H1 (cell line): ENCODE results near the gene SLC38A10. TPM values are rescaled to one million over a fixed set of nuclear protein-coding genes. Genes with fewer than 3 reads are reported as not detected.

Source experiments
- CTCF ChIA-PET: fragments of 300-600 bp; sonication (Branson Sonifier 250); formaldehyde crosslinking; loops from one replicate; lab custom pipeline; 2021; ENCODE audit not compliant: partially characterized antibody; lab: Charles Lee
- POLR2A ChIA-PET: fragments of 300-600 bp; sonication (Branson Sonifier 250); formaldehyde crosslinking; loops from one replicate; lab custom pipeline; 2021; ENCODE audit warnings: inconsistent platforms; ENCODE audit not compliant: partially characterized antibody; lab: Charles Lee
- DNase-seq, 2 experiments: peaks; one replicate each; pipeline versions ENCODE4 v3.0.0 to v3.0.0-alpha.2; 2010 to 2022; ENCODE audit warnings: low spot score in 2 of 2, low read depth in 1 of 2, mixed read lengths in 1 of 2
- FAIRE-seq: peaks from 2 replicates; lab custom pipeline; 2011; peaks lifted over from hg19 to GRCh38; lab: Jason Lieb, UNC
- H2AFZ ChIP-seq: 2 replicates; pipeline ENCODE4 v1.8.1; 2012; ENCODE audit warnings: low read length, inconsistent platforms
- H2AK5ac ChIP-seq: 2 replicates; pipeline ENCODE4 v1.6.1; 2013; ENCODE audit warnings: low read depth, low read length
- H2BK120ac ChIP-seq: replicated peaks from 2 replicates; pipeline ENCODE3; 2013; ENCODE audit warnings: low read depth, low read length, inconsistent platforms
- H2BK12ac ChIP-seq: 2 replicates; pipeline ENCODE4 v1.6.1; 2013; ENCODE audit warnings: low read depth, low read length
- H2BK15ac ChIP-seq: 2 replicates; pipeline ENCODE4 v1.6.1; 2013; ENCODE audit warnings: low read length
- H2BK20ac ChIP-seq: 2 replicates; pipeline ENCODE4 v1.6.1; 2013; ENCODE audit warnings: low read length
- H2BK5ac ChIP-seq: 2 replicates; pipeline ENCODE4 v1.6.1; 2013; ENCODE audit warnings: low read depth, low read length
- H3K14ac ChIP-seq: 2 replicates; pipeline ENCODE4 v1.6.1; 2013; ENCODE audit warnings: inconsistent platforms; ENCODE audit not compliant: insufficient read length
- H3K18ac ChIP-seq: 2 replicates; pipeline ENCODE4 v1.6.1; 2013; ENCODE audit warnings: low read length; ENCODE audit errors: extremely low read depth
- H3K23ac ChIP-seq: 2 replicates; pipeline ENCODE4 v1.6.1; 2013; ENCODE audit warnings: inconsistent platforms; ENCODE audit not compliant: insufficient read length
- H3K23me2 ChIP-seq: 2 replicates; pipeline ENCODE4 v1.6.1; 2013; ENCODE audit warnings: low read depth, low read length
- H3K27ac ChIP-seq: 2 replicates; pipeline ENCODE4 v1.6.1; 2011; ENCODE audit warnings: low read depth, low read length, inconsistent platforms
- H3K27me3 ChIP-seq, 4 experiments: replicated peaks in 1 of 4; 1 replicate in 1 of 4; 2 replicates in 3 of 4; pipeline versions ENCODE4 v1.6.1 to v1.8.1; 2011 to 2013; ENCODE audit warnings: low read length in 3 of 4, mild to moderate bottlenecking in 3 of 4, inconsistent platforms in 2 of 4, mixed read lengths in 2 of 4, moderate library complexity in 1 of 4; ENCODE audit not compliant: control insufficient read depth in 3 of 4, insufficient read depth in 3 of 4; ENCODE audit errors: extremely low read depth in 1 of 4
- H3K36me3 ChIP-seq, 4 experiments: 2 replicates each; pipeline versions ENCODE4 v1.6.1 to v1.8.1; 2011 to 2013; ENCODE audit warnings: mild to moderate bottlenecking in 4 of 4, low read length in 3 of 4, moderate library complexity in 2 of 4, control low read depth in 1 of 4, inconsistent platforms in 1 of 4; ENCODE audit not compliant: insufficient read depth in 4 of 4, control insufficient read depth in 2 of 4
- H3K4ac ChIP-seq: replicated peaks from 2 replicates; pipeline ENCODE3; 2013; ENCODE audit warnings: low read length, low read depth, mixed read lengths, inconsistent platforms; ENCODE audit not compliant: insufficient read length
- H3K4me1 ChIP-seq, 4 experiments: replicated peaks in 1 of 4; 1 replicate in 1 of 4; 2 replicates in 3 of 4; pipeline versions ENCODE4 v1.6.1 to v1.8.1; 2011 to 2013; ENCODE audit warnings: low read length in 3 of 4, inconsistent platforms in 2 of 4, mixed read lengths in 1 of 4; ENCODE audit not compliant: insufficient read depth in 4 of 4, control insufficient read depth in 3 of 4
- H3K4me2 ChIP-seq, 2 experiments: 2 replicates each; pipeline versions ENCODE4 v1.6.1 to v1.8.1; 2011 to 2013; ENCODE audit warnings: low read depth in 2 of 2, low read length in 2 of 2, control low read depth in 1 of 2, inconsistent platforms in 1 of 2, mild to moderate bottlenecking in 1 of 2; ENCODE audit not compliant: insufficient read depth in 1 of 2
- H3K4me3 ChIP-seq, 4 experiments: fragments of 200-600, 300-600 bp in 1 of 4; sonication (generic), shearing (Covaris generic), sonication (Bioruptor Twin) in 1 of 4; 2 replicates each; pipeline versions ENCODE4 v1.5.1 to v1.8.1; 2011 to 2016; ENCODE audit warnings: low read length in 4 of 4, low read depth in 3 of 4, control low read depth in 2 of 4, inconsistent platforms in 2 of 4, mild to moderate bottlenecking in 2 of 4, mixed read lengths in 1 of 4, moderate library complexity in 1 of 4; ENCODE audit not compliant: insufficient read depth in 2 of 4; ENCODE audit errors: extremely low read depth in 1 of 4
- H3K56ac ChIP-seq: replicated peaks from 2 replicates; pipeline ENCODE3; 2013; ENCODE audit warnings: low read depth, mild to moderate bottlenecking, mixed read lengths, low read length, inconsistent platforms; ENCODE audit not compliant: insufficient read length
- H3K79me1 ChIP-seq: 2 replicates; pipeline ENCODE4 v1.6.1; 2013; ENCODE audit warnings: low read depth, low read length, control low read depth
- H3K79me2 ChIP-seq, 2 experiments: 2 replicates each; pipeline versions ENCODE4 v1.6.1 to v1.8.1; 2012 to 2013; ENCODE audit warnings: low read length in 2 of 2, mild to moderate bottlenecking in 2 of 2, inconsistent platforms in 1 of 2; ENCODE audit not compliant: insufficient read depth in 2 of 2, control insufficient read depth in 1 of 2
- H3K9ac ChIP-seq, 4 experiments: replicated peaks in 1 of 4; 1 replicate in 1 of 4; 2 replicates in 3 of 4; pipeline versions ENCODE4 v1.6.1 to v1.8.1; 2011 to 2013; ENCODE audit warnings: low read depth in 3 of 4, low read length in 3 of 4, control low read depth in 2 of 4, mild to moderate bottlenecking in 2 of 4, moderate library complexity in 2 of 4, inconsistent platforms in 1 of 4; ENCODE audit errors: extremely low read depth in 1 of 4
- H3K9me3 ChIP-seq, 2 experiments: 2 replicates each; pipeline versions ENCODE4 v1.6.1 to v1.8.1; 2012 to 2013; ENCODE audit warnings: mild to moderate bottlenecking in 2 of 2, moderate library complexity in 2 of 2, control low read depth in 1 of 2, inconsistent platforms in 1 of 2, low read depth in 1 of 2, low read length in 1 of 2, mixed read lengths in 1 of 2; ENCODE audit not compliant: insufficient read depth in 2 of 2
- H4K20me1 ChIP-seq, 2 experiments: replicated peaks in 1 of 2; 2 replicates each; pipeline versions ENCODE3 to v1.8.1; 2011 to 2013; ENCODE audit warnings: inconsistent platforms in 2 of 2, low read length in 2 of 2, mild to moderate bottlenecking in 1 of 2; ENCODE audit not compliant: insufficient read depth in 2 of 2, control insufficient read depth in 1 of 2
- H4K5ac ChIP-seq: 2 replicates; pipeline ENCODE4 v1.6.1; 2013; ENCODE audit warnings: low read length, low read depth, mixed read lengths, inconsistent platforms; ENCODE audit not compliant: insufficient read length
- H4K8ac ChIP-seq: 2 replicates; pipeline ENCODE4 v1.8.0; 2013; ENCODE audit warnings: mild to moderate bottlenecking, moderate library complexity, low read length, inconsistent platforms; ENCODE audit not compliant: insufficient read depth; ENCODE audit errors: extremely low read depth
- H4K91ac ChIP-seq: replicated peaks from 2 replicates; pipeline ENCODE3; 2013; ENCODE audit warnings: low read length, mixed read lengths, inconsistent platforms; ENCODE audit not compliant: insufficient read length
- ASH2L ChIP-seq: fragments of 200-600, 300-600 bp; sonication (generic); IDR thresholded peaks from one replicate; pipeline ENCODE4 v1.7.1; 2017; ENCODE audit warnings: low read length
- BACH1 ChIP-seq: IDR thresholded peaks from 2 replicates; pipeline ENCODE4 v1.6.1; 2012; ENCODE audit warnings: low read length, improper control_type of control experiment
- EGR1 ChIP-seq: IDR thresholded peaks from 2 replicates; pipeline ENCODE4 v1.6.1; 2011; ENCODE audit warnings: low read depth, low read length, borderline replicate concordance
- FOSL1 ChIP-seq: IDR thresholded peaks from 2 replicates; pipeline ENCODE4 v1.6.1; 2011; ENCODE audit warnings: mild to moderate bottlenecking, low read depth, low read length, moderate library complexity; ENCODE audit not compliant: insufficient read depth
- GTF2F1 ChIP-seq: IDR thresholded peaks from 2 replicates; pipeline ENCODE4 v1.6.1; 2012; ENCODE audit warnings: low read depth, low read length, improper control_type of control experiment, borderline replicate concordance
- HDAC2 ChIP-seq, 2 experiments: fragments of 300-600 bp in 1 of 2; sonication (generic) in 1 of 2; IDR thresholded peaks; 2 replicates each; pipeline ENCODE4 v1.6.1; 2011 to 2012; ENCODE audit warnings: low read depth in 2 of 2, low read length in 2 of 2, mild to moderate bottlenecking in 2 of 2, moderate library complexity in 2 of 2, borderline replicate concordance in 1 of 2, inconsistent platforms in 1 of 2
- HDAC6 ChIP-seq: IDR thresholded peaks from one replicate; pipeline ENCODE4 v1.7.1; 2012; ENCODE audit warnings: low read depth, mild to moderate bottlenecking, inconsistent platforms, low read length, moderate library complexity
- KDM4A ChIP-seq: IDR thresholded peaks from one replicate; pipeline ENCODE4 v1.7.1; 2012; ENCODE audit warnings: low read depth, mild to moderate bottlenecking, moderate library complexity, low read length, inconsistent platforms; ENCODE audit not compliant: severe bottlenecking
- SIRT6 ChIP-seq: IDR thresholded peaks from one replicate; pipeline ENCODE4 v1.7.1; 2012; ENCODE audit warnings: low read length, inconsistent platforms
- SIX5 ChIP-seq: IDR thresholded peaks from 2 replicates; pipeline ENCODE4 v1.6.1; 2011; ENCODE audit warnings: mild to moderate bottlenecking, low read depth, low read length
- SP4 ChIP-seq: IDR thresholded peaks from 2 replicates; pipeline ENCODE4 v1.6.1; 2012; ENCODE audit warnings: low read length, inconsistent platforms
- ZNF274 ChIP-seq: IDR thresholded peaks from 2 replicates; pipeline ENCODE4 v1.7.0; 2012; ENCODE audit warnings: low read length, borderline replicate concordance; ENCODE audit errors: extremely low read depth
- WGBS, 2 experiments: shearing (Covaris generic) in 1 of 2; methylation state at CpG; one replicate each; pipeline versions ENCODE4 v1.1.6 to v1.1.7; 2013 to 2015; ENCODE audit warnings: low lambda C conversion rate in 2 of 2, mixed read lengths in 2 of 2, inconsistent platforms in 1 of 2, low coverage in 1 of 2, missing lambda C conversion rate in 1 of 2; ENCODE audit not compliant: insufficient replicate concordance in 2 of 2, insufficient coverage in 1 of 2, insufficient read length in 1 of 2; ENCODE audit errors: extremely low coverage in 1 of 2, missing lambda C conversion rate in 1 of 2; 5-methylcytosine and 5-hydroxymethylcytosine counted together
- polyA plus RNA-seq, 7 experiments: library from polyadenylated mRNA; depleted of rRNA in 3 of 7; stranded (reverse) in 5 of 7; unstranded in 2 of 7; fragments of >200 nt in 5 of 7; fragments of 200-250 nt in 2 of 7; gene quantifications; 1 replicate in 5 of 7; 2 replicates in 1 of 7; 4 replicates in 1 of 7; pipeline versions ENCODE4 v1.2.1 to v1.2.3, GENCODE V29; 2011 to 2013; ENCODE audit warnings: missing spikeins in 2 of 7, mixed read lengths in 2 of 7
- total RNA-seq: library from RNA; stranded (reverse); fragmentation: NEBNext Ultra II Directional; extraction: Animal tissue kit (Norgen Biotek cat#: 25700); gene quantifications from 2 replicates; pipeline ENCODE4 v1.2.1, GENCODE V29; 2021

The SLC38A10 gene
- total and polyA plus RNA-seq, 2 of the 8 experiments (the other 6 are each of a cell fraction or from before 2014, with no cell fraction given): 26.4 to 41.0 TPM

DNA sequence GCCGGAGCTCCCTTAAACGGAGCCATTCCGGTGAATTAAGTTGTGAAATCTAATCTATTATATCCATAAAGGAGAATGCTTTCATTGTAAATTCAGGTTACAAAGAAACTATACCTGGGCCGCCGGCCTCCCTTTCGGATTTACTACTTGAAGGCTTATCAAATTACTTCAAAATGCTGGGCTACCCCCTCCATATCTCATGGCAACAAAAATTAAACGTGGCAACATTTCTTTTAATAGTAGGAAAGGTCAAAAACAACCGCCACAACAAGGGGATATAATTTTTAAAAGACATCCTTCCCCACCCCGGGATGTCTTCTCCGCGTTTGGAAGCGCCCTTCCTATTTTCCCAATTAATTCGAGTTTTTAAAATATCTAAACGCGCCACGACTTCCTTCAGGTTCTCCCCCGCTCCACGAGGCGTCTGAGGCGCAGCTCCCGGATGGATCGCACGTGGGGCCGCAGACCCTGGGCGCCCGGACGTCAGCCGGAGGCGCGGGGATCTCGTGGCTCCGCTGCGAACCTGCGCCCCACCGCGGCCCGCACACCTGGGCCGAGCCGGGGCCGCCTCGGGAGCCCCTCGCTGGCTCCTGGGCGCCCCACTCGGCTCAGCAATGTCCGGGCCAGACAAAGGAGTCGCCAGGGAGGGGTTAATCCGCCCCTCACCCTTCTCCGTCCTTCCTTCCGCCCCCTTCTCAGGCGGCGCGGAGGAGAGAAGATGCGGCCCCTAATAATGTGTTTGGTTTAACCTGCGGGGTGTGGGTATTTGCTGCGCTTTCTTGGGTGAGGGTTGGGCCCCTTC, 47.4 kb upstream of the SLC38A10 start:
- Histone ChIP-seq H2BK12ac (peak overlapping the region; percentile 90; the same call in 1 of the 2 replicates), H4K5ac (no peak overlapping the region), H3K23me2 (peaks cover 29% of the 10 kb centered on the region; the same call in 1 of the 2 replicates), H3K4me1 (peaks cover 0 to 46% (median 22%) of the 10 kb centered on the region in 4 experiments; a peak in 6 of 7 replicates), H3K18ac (peak overlapping the region; percentile 83), H4K8ac (peak overlapping the region; percentile 87), H3K36me3 (no peaks in the 10 kb centered on the region; a peak in 1 of 8 replicates), H4K20me1 (peaks cover 0 to 4% of the 10 kb centered on the region in 2 experiments), H3K4me3 (peak overlapping the region; percentile 71 to 84 (median 71)), H2BK20ac (peak overlapping the region; percentile 61; the same call in 1 of the 2 replicates), H4K91ac (peak overlapping the region; percentile 45), H2BK120ac (no peak overlapping the region), H3K27me3 (peaks cover 36 to 73% (median 62%) of the 10 kb centered on the region in 4 experiments), H3K4ac (peak overlapping the region; percentile 97), H2AFZ (no peak overlapping the region), H3K9me3 (no peaks in the 10 kb centered on the region), H3K9ac (peak overlapping the region in 3 of 4 experiments; percentile 48 to 60 (median 50); a peak in 6 of 7 replicates), H3K14ac (no peak overlapping the region), H3K56ac (no peak overlapping the region), H3K79me1 (no peaks in the 10 kb centered on the region), H2BK15ac (no peak overlapping the region), H3K23ac (no peak overlapping the region), H2AK5ac (no peak overlapping the region), H3K27ac (no peak overlapping the region), H3K79me2 (no peaks in the 10 kb centered on the region), H2BK5ac (peak overlapping the region; percentile 52; the same call in 1 of the 2 replicates), H3K4me2 (peak overlapping the region; percentile 92 to 93)
- CTCF ChIA-PET: interaction anchor here (1.1 to 2.1 kb wide), 2 partner anchors 32 to 56 kb away, joined by 3 to 8 read pairs; no protein-coding TSS in a partner anchor
- 2% methylated on average over 55 of the region's 55 CpGs; no CpG with 5 or more reads in 1 of the 2 experiments for WGBS, 2 experiments
- POLR2A ChIA-PET: interaction anchor here (0.8 to 3.5 kb wide), 5 partner anchors 13 to 1082 kb away, joined by 3 to 11 read pairs (median 5); partner anchors contain the start of genes BAHCC1 and RNF213
- DNase-seq (peak in 1 of 2 experiments; percentile 69), FAIRE-seq (no peak)
- TF ChIP-seq HDAC6: no peak
- TF ChIP-seq SIX5: no peak
- TF ChIP-seq BACH1: no peak
- TF ChIP-seq HDAC2 (IDR thresholded peaks at IDR 0.05; ENCODE audit: borderline replicate concordance in 1 of 2, low read depth in 2 of 2, low read length in 2 of 2): no peak
- no peak for TF ChIP-seq GTF2F1
- TF ChIP-seq KDM4A: peak; percentile 37
- no peak for TF ChIP-seq ZNF274
- no peak for TF ChIP-seq SP4
- TF ChIP-seq FOSL1: no peak
- TF ChIP-seq SIRT6: no peak
- TF ChIP-seq EGR1: no peak
- TF ChIP-seq ASH2L: no peak
